Heart left ventricle (tissue), 13 donors: ENCODE measurements around the gene NDUFS3.

Source experiments
- POLR2A ChIP-seq, 2 donors: fragments of 450-650 bp; IDR thresholded peaks; one replicate each; pipeline ENCODE4 v1.6.1; 2017; ENCODE audit warnings: antibody characterized with exemption in 2 of 2, mild to moderate bottlenecking in 2 of 2, moderate library complexity in 2 of 2
- TF ChIP-seq, protein P1 (sequence below), 12 donors: fragments of 200-600 bp; sonication (generic) in 4 of 12; IDR thresholded peaks; one replicate each; pipeline versions ENCODE4 v1.5.0 to v1.8.0; 2018 to 2022; ENCODE audit warnings: antibody characterized with exemption in 12 of 12, mild to moderate bottlenecking in 5 of 12
- donor health status: ischemic (EF 13 %, LVEDD 7.1; RV severe dilation, severe dysfunction).
- donor health status: DM: no; HTN: yes; CAD: no.
- donor health status: DM: no; HTN: no; CAD: no.
- donor health status: ischemic (EF 25% LVEDD 6.9; RV normal size, moderate dysfunction).
- donor health status: ischemic (EF 25% LVEDD 5.7; RV mildly dilated, moderate dysfunction).
- donor health status: ischemic (EF 35%, LVEDD 5.7; RV mildly dilated, moderate dysfunction).
- donor health status: nonischemic (EF 11% LVEDD 7.7; RV severe dilation, severe dysfunction).
- donor health status: DM: yes; HTN: yes; CAD: no.
- donor health status: PGD.
- donor health status: ischemic (EF 29% LVEDD 5.4; RV normal size, mild dysfunction).
- donor health status: nonischemic (EF 23%, LVEDD 6.1; RV moderate dilation, normal function).

DNA sequence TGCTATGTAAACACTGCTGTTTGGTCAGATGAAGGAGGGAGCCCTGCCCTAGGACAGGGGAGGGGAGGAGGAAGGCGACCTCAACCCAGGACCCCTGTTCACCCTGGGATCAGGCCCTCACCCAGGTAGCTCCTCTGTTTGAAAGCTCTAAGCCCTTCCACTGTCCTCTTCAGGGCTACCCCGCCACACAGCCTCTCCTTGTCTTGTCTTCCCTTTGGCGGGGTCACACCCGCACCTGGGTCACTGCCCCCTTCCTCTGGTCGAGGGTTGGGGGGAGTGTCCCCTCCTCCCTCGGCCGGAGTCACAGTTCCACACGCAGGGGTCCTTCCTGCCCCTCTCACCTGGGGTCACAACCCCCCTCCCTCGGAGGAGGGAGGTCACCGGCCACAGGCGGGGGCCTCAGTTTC is 13.9 kb upstream of the NDUFS3 start:
- TF ChIP-seq, protein P1, sequence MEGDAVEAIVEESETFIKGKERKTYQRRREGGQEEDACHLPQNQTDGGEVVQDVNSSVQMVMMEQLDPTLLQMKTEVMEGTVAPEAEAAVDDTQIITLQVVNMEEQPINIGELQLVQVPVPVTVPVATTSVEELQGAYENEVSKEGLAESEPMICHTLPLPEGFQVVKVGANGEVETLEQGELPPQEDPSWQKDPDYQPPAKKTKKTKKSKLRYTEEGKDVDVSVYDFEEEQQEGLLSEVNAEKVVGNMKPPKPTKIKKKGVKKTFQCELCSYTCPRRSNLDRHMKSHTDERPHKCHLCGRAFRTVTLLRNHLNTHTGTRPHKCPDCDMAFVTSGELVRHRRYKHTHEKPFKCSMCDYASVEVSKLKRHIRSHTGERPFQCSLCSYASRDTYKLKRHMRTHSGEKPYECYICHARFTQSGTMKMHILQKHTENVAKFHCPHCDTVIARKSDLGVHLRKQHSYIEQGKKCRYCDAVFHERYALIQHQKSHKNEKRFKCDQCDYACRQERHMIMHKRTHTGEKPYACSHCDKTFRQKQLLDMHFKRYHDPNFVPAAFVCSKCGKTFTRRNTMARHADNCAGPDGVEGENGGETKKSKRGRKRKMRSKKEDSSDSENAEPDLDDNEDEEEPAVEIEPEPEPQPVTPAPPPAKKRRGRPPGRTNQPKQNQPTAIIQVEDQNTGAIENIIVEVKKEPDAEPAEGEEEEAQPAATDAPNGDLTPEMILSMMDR (IDR thresholded peaks at IDR 0.05), result no peak
- TF ChIP-seq POLR2A (IDR thresholded peaks at IDR 0.05), result no peak
